ENCODE measurements around the gene GDA. TPM values are rescaled to one million over a fixed set of nuclear protein-coding genes. Genes with fewer than 3 reads are reported as not detected.

The GDA gene
- total and polyA plus RNA-seq, 8 donors = 0.25 to 7.5 (median 3.5) TPM; not detected in 2

- Histone ChIP-seq H3K4me3 (no peak overlapping the region), H3K27me3 (no peaks in the 10 kb centered on the region), H3K27ac (peak overlapping the region in 4 of 5 donors; percentile 76 to 90 (median 84)), H3K4me1 (peaks cover 11 to 57% (median 46%) of the 10 kb centered on the region in 4 donors), H3K9me3 (peaks cover 0 to 8% (median 0%) of the 10 kb centered on the region in 4 donors), H3K36me3 (no peaks in the 10 kb centered on the region)
- WGBS, 5 donors = 42 to 51% (median 44%) methylated on average over 5 of the region's 5 CpGs
- peak; percentile 36 to 90 for DNase-seq
- peak in 1 of 3 donors; percentile 26 for TF ChIP-seq POLR2AphosphoS5 (IDR thresholded peaks at IDR 0.05)
- TF ChIP-seq CTCF (IDR thresholded peaks at IDR 0.05) = no peak
- intact Hi-C loops (cut with DNase I; ENCODE audit: low total_unique reads) = loop anchor here (10.0 kb wide), 1 partner anchor 52 kb away; no protein-coding TSS in a partner anchor
Measured at GRCh38 chr9:72292874-72293607, 143.8 kb downstream of the GDA start.

GRCh38 chr9:72294936-72295335 is 145.7 kb downstream of the GDA start:
- DNase-seq = peak; percentile 31 to 56
- TF ChIP-seq POLR2A (IDR thresholded peaks at IDR 0.05) = no peak
- TF ChIP-seq EP300 (IDR thresholded peaks at IDR 0.05) = no peak
- TF ChIP-seq POLR2AphosphoS5 (IDR thresholded peaks at IDR 0.05) = no peak
- no peak for TF ChIP-seq CTCF (IDR thresholded peaks at IDR 0.05)
- intact Hi-C loops (cut with DNase I; ENCODE audit: low total_unique reads) = loop anchor here (10.0 kb wide), 1 partner anchor 50 kb away; no protein-coding TSS in a partner anchor

GRCh38 chr9:72297516-72297915 is 148.3 kb downstream of the GDA start:
- intact Hi-C loops (cut with DNase I; ENCODE audit: low total_unique reads) = loop anchor here (10.0 kb wide), 1 partner anchor 47 kb away; no protein-coding TSS in a partner anchor
- Histone ChIP-seq H3K4me3 (no peak overlapping the region), H3K27ac (peak overlapping the region in 3 of 5 donors; percentile 9 to 90 (median 13)), H3K36me3 (no peaks in the 10 kb centered on the region), H3K27me3 (no peaks in the 10 kb centered on the region), H3K4me1 (peaks cover 7 to 57% (median 41%) of the 10 kb centered on the region in 4 donors), H3K9me3 (no peaks in the 10 kb centered on the region)
- peak in 2 of 3 donors; percentile 9 to 28 for TF ChIP-seq POLR2AphosphoS5 (IDR thresholded peaks at IDR 0.05)
- TF ChIP-seq EP300 (IDR thresholded peaks at IDR 0.05) = no peak
- WGBS, 5 donors = 20 to 62% (median 42%) methylated on average over 3 of the region's 3 CpGs
- DNase-seq = no peak

More at GRCh38 chr9:72294936-72295335, 145.7 kb downstream of the GDA start:
- WGBS, 5 donors = 20 to 56% (median 39%) methylated on average over 7 of the region's 7 CpGs
- Histone ChIP-seq H3K4me3 (no peak overlapping the region), H3K9me3 (peaks cover 0 to 6% (median 0%) of the 10 kb centered on the region in 4 donors), H3K27ac (peak overlapping the region; percentile 73 to 90 (median 82)), H3K27me3 (no peaks in the 10 kb centered on the region), H3K4me1 (peaks cover 11 to 64% (median 46%) of the 10 kb centered on the region in 4 donors), H3K36me3 (no peaks in the 10 kb centered on the region)

- no peaks in the 10 kb centered on the region for H3K27me3 ChIP-seq
- DNase-seq = no peak
- no peaks in the 10 kb centered on the region for H3K36me3 ChIP-seq
- intact Hi-C loops (cut with DNase I; ENCODE audit: low total_unique reads) = loop anchor here (10.0 kb wide), 1 partner anchor 46 kb away; no protein-coding TSS in a partner anchor
- TF ChIP-seq CTCF (IDR thresholded peaks at IDR 0.05) (no peak), EP300 (IDR thresholded peaks at IDR 0.05) (no peak), POLR2AphosphoS5 (IDR thresholded peaks at IDR 0.05) (no peak), POLR2A (IDR thresholded peaks at IDR 0.05) (no peak)
- H3K27ac ChIP-seq = no peak overlapping the region
- WGBS, 5 donors = 83 to 94% (median 91%) methylated on average over 8 of the region's 8 CpGs
- no peak overlapping the region for H3K4me3 ChIP-seq
- no peaks in the 10 kb centered on the region for H3K9me3 ChIP-seq
- H3K4me1 ChIP-seq = peaks cover 0 to 46% (median 28%) of the 10 kb centered on the region in 4 donors
Measured at GRCh38 chr9:72299017-72299603, 149.9 kb downstream of the GDA start.
